Measurements from ENCODE around the gene BRCC3. TPM values are rescaled to one million over a fixed set of nuclear protein-coding genes. Genes with fewer than 3 reads are reported as not detected.

Gene BRCC3
- polyA plus RNA-seq, 1 of the 3 experiments (the other 2 are of a cell fraction), result 11.2 TPM

DNA sequence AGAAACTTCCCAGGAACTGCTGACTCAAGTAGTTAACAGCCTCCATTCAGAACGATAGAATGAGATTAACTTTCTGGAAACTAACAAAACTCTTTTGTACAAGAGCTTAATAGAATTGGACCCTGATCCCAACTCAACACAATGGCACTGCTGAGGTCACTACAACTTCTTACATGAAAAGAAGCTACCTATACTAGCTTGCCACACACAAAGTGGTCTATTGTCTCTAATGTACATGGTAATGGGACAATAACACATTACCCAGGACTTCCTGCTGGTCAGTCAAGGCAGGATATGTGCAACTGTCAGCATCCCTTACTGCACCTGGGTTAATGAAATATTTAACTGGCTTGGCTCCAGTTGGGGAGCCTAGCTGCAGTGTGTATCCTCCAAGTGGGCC lies 56.2 kb downstream of the BRCC3 start:
- peaks cover 0 to 2% of the 10 kb centered on the region in 2 experiments for H3K36me3 ChIP-seq (replicated peaks in 1 of 2; ENCODE audit: control insufficient read depth in 1 of 2, insufficient read depth in 2 of 2, low read length in 1 of 2)
- H3K27me3 ChIP-seq (ENCODE audit: insufficient read depth), result no peaks in the 10 kb centered on the region
- H3K79me2 ChIP-seq (ENCODE audit: insufficient read depth), result no peaks in the 10 kb centered on the region
- CTCF ChIA-PET, result interaction anchor here (1.0 kb wide), 1 partner anchor 9 kb away, joined by 5 read pairs; no protein-coding TSS in a partner anchor
- H3K9me2 ChIP-seq, result no peaks in the 10 kb centered on the region
- no peak overlapping the region for H3K4me2 ChIP-seq
- no peaks in the 10 kb centered on the region for H3K9me3 ChIP-seq
- H3K4me3 ChIP-seq (ENCODE audit: low read depth in 2 of 2, low read length in 1 of 2), result no peak overlapping the region
- TF ChIP-seq ELF1 (IDR thresholded peaks at IDR 0.05) (no peak), GABPA (IDR thresholded peaks at IDR 0.05; ENCODE audit: low read depth) (no peak), CHD2 (IDR thresholded peaks at IDR 0.05; ENCODE audit: low read length, partially characterized antibody) (no peak), GATA2 (CRISPR knock-in tag; IDR thresholded peaks at IDR 0.05) (no peak), POLR2AphosphoS5 (IDR thresholded peaks at IDR 0.05; ENCODE audit: low read depth, low read length) (no peak), NFIC (IDR thresholded peaks at IDR 0.05; ENCODE audit: borderline replicate concordance) (no peak), SIN3A (IDR thresholded peaks at IDR 0.05; ENCODE audit: borderline replicate concordance, low read depth, low read length) (no peak), JUND (IDR thresholded peaks at IDR 0.05) (no peak), MXI1 (IDR thresholded peaks at IDR 0.05; ENCODE audit: low read depth, low read length) (no peak), RAD21 (IDR thresholded peaks at IDR 0.05; ENCODE audit: low read length) (no peak), RXRA (IDR thresholded peaks at IDR 0.05; ENCODE audit: borderline replicate concordance, low read depth) (no peak), SMC3 (IDR thresholded peaks at IDR 0.05; ENCODE audit: low read depth, low read length) (no peak), RCOR1 (IDR thresholded peaks at IDR 0.05; ENCODE audit: low read length) (no peak), MEF2A (IDR thresholded peaks at IDR 0.05; ENCODE audit: borderline replicate concordance, low read depth) (no peak), EP300 (IDR thresholded peaks at IDR 0.05; ENCODE audit: borderline replicate concordance in 1 of 2, low read depth in 1 of 2, low read length in 1 of 2) (no peak)
- TF ChIP-seq, protein P1, sequence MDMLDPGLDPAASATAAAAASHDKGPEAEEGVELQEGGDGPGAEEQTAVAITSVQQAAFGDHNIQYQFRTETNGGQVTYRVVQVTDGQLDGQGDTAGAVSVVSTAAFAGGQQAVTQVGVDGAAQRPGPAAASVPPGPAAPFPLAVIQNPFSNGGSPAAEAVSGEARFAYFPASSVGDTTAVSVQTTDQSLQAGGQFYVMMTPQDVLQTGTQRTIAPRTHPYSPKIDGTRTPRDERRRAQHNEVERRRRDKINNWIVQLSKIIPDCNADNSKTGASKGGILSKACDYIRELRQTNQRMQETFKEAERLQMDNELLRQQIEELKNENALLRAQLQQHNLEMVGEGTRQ (IDR thresholded peaks at IDR 0.05; ENCODE audit: borderline replicate concordance, low read depth, low read length), result no peak
- TF ChIP-seq, protein P2, sequence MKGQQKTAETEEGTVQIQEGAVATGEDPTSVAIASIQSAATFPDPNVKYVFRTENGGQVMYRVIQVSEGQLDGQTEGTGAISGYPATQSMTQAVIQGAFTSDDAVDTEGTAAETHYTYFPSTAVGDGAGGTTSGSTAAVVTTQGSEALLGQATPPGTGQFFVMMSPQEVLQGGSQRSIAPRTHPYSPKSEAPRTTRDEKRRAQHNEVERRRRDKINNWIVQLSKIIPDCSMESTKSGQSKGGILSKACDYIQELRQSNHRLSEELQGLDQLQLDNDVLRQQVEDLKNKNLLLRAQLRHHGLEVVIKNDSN (IDR thresholded peaks at IDR 0.05; ENCODE audit: borderline replicate concordance, low read depth), result no peak
- TF ChIP-seq, protein P3, sequence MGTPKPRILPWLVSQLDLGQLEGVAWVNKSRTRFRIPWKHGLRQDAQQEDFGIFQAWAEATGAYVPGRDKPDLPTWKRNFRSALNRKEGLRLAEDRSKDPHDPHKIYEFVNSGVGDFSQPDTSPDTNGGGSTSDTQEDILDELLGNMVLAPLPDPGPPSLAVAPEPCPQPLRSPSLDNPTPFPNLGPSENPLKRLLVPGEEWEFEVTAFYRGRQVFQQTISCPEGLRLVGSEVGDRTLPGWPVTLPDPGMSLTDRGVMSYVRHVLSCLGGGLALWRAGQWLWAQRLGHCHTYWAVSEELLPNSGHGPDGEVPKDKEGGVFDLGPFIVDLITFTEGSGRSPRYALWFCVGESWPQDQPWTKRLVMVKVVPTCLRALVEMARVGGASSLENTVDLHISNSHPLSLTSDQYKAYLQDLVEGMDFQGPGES (IDR thresholded peaks at IDR 0.05; ENCODE audit: low read depth, low read length), result no peak
- 13% methylated on average over 1 of the region's 1 CpG for WGBS (ENCODE audit: low lambda C conversion rate)
- no peak for DNase-seq
- no peak overlapping the region for H2AFZ ChIP-seq (ENCODE audit: low read depth)
- H3K27ac ChIP-seq (ENCODE audit: low read depth in 2 of 2, low read length in 1 of 2), result no peak overlapping the region
- H3K9ac ChIP-seq, result no peak overlapping the region
- H4K20me1 ChIP-seq (ENCODE audit: insufficient read depth), result no peaks in the 10 kb centered on the region
- POLR2A ChIA-PET, result no interaction called here
- H3K4me1 ChIP-seq (ENCODE audit: control insufficient read depth in 1 of 2, insufficient read depth in 2 of 2, low read depth in 1 of 2, low read length in 1 of 2), result no peaks in the 10 kb centered on the region
- H3F3A ChIP-seq (replicated peaks; ENCODE audit: insufficient read depth), result no peaks in the 10 kb centered on the region
